Muscle layer of duodenum (tissue), 2 donors: Measurements from ENCODE around the gene DIP2C.
"Not testable (repeated sequence)": the region's sequence is repeated elsewhere in the genome, so short reads cannot be mapped to it uniquely, and the experiment has no call there.

ENCODE experiments used
- H3K27ac ChIP-seq: one replicate; pipeline ENCODE4 v1.7.0; 2013; ENCODE audit warnings: mild to moderate bottlenecking, low read length
- H3K27me3 ChIP-seq: one replicate; pipeline ENCODE4 v1.7.0; 2013; ENCODE audit warnings: low read depth, mild to moderate bottlenecking, control low read depth, low read length
- H3K36me3 ChIP-seq, 2 donors: one replicate each; pipeline ENCODE4 v1.7.0; 2013; ENCODE audit warnings: low read length in 2 of 2, control low read depth in 1 of 2, mild to moderate bottlenecking in 1 of 2; ENCODE audit not compliant: insufficient read depth in 2 of 2, control insufficient read depth in 1 of 2
- H3K4me1 ChIP-seq, 2 donors: one replicate each; pipeline ENCODE4 v1.7.0; 2013; ENCODE audit warnings: low read length in 2 of 2, mild to moderate bottlenecking in 2 of 2, control low read depth in 1 of 2, moderate library complexity in 1 of 2; ENCODE audit not compliant: insufficient read depth in 2 of 2, control insufficient read depth in 1 of 2
- H3K4me3 ChIP-seq, 2 donors: one replicate each; pipeline ENCODE4 v1.7.0; 2013; ENCODE audit warnings: low read length in 2 of 2, low read depth in 1 of 2, mild to moderate bottlenecking in 1 of 2
- H3K9me3 ChIP-seq, 2 donors: one replicate each; pipeline ENCODE4 v1.7.0; 2013; ENCODE audit warnings: low read length in 2 of 2, control low read depth in 1 of 2, mild to moderate bottlenecking in 1 of 2; ENCODE audit not compliant: control insufficient read depth in 1 of 2
- donor health status: healthy.

DIP2C gene

DNA sequence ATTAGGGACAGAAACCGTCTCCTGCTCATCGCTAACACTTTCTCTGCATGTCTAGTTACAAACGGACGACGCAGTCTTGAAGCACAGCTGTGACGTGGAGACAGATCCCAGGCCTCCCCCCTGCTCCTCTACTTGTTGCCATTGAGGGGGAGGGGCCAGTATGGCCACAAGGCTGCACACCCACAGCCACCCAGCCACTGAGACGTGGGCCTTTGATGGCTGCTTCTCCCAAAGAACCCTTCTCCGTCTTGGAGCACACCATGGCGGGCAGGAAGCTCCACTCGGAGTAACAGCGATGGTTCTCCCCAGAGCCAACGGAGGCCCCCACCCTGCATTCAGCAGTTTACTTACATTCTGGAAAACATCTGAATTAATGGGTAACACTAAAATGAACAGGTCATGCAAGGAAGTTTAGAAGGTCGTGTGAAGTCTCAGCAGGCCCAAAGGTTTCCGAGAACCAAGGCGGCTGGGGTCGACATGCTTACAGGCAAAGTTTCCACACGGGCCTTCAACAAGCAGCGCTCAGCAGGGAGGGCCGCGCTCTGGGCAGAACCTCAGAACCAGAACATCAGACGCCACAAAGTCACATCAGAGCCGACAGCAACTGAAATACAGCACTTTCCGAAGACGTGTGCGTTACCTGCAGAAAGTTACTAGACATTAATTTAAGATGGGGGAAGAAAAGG is 169.6 kb downstream of the DIP2C start:
- Histone ChIP-seq H3K27ac (no peak overlapping the region), H3K27me3 (no peaks in the 10 kb centered on the region), H3K9me3 (no peaks in the 10 kb centered on the region), H3K36me3 (no peaks in the 10 kb centered on the region), H3K4me1 (peaks cover 0 to 35% of the 10 kb centered on the region in 2 donors), H3K4me3 (no peak overlapping the region)

DNA sequence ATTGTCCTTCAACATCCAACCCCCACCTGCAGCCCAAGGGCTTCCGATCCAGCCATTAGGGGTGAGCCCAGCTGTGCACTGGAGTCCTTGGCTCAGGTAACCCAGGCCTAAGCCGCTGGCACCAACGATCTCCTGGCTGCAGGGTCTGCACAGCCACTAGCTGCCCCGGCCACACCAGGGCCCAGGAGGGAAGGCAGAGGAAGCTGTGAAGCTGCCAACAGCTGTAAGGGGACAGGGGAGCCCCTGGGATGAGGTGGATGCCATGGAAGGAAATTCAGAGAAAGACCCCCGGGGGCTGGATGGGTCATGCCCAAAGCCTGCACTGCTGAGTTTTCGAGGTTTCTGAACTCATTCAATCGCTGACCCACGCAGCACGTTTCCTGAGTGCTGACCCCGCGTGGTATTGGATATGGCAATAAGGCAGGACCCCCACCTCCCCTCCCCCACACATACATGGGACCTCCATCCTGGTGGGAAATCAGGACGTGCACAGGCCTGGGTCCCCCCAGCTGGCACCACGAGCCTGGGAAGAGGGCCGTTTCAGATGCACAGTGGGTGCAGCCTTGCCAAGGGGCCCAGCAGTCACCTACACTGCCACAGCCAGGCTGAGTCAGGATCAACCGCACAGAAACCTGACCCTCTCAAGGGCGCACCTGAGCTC is 170.3 kb downstream of the DIP2C start:
- H3K4me3 ChIP-seq = no peak overlapping the region
- H3K4me1 ChIP-seq = peaks cover under 1 to 41% of the 10 kb centered on the region in 2 donors
- no peaks in the 10 kb centered on the region for H3K36me3 ChIP-seq
- H3K27me3 ChIP-seq = no peaks in the 10 kb centered on the region
- H3K9me3 ChIP-seq = no peaks in the 10 kb centered on the region
- H3K27ac ChIP-seq = no peak overlapping the region

DNA sequence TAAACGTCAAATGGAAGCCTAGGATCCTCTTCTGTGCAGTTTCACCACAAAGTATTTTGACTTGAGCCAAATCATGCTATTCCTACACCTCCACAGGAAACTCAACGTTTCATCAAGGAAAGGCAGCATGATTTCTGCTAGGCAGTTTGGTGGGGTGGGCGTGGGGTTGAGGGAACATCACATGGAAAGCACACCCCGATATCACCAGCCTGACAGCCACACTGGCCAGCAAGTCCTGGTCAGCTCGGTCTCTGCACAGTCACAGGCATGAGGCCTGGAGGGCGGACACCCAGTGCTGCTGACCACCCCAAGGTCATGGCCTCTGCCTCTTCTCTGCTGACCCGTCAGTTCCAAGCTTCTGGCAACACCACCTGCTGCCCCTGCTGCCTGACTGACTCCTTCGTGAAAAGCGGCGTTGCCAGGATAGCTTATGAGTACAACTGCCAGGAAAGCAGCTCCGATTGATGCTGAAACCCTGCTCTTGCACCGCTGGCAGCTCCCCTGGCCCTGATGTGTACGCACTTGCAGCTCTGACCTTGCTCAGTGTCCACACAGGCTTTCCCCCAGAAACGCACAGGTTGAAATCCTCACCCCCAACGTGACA is 171.5 kb downstream of the DIP2C start:
- H3K36me3 ChIP-seq = no peaks in the 10 kb centered on the region

DNA sequence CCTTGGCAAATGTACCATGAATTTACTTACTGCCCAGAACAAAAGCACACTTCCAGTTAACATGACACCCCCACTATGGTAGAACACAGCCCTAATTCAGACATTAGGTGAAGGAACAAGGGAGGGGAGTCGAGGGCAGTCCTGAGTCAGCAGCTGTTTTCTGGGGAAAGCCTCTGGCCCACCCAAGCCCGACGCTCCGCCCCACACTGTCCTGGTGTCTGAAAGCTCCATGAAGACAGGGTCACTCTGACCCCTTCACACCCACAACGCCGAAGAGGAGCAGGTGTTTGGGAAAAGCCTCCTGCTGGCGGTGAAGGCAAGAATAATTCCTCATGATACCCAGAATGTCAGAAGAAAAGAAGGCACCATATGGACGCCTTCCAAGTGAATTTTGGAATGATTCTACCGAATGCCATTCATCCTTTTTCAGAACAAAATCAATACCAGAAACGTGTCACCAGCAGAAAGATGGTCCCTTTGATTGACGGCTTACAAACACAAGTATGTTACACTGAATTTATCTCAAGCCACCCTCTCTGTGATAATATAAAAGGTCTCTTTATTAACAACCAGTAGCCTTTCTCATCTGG is 172.1 kb downstream of the DIP2C start:
- no peaks in the 10 kb centered on the region for H3K36me3 ChIP-seq
- no peaks in the 10 kb centered on the region for H3K27me3 ChIP-seq
- no peak overlapping the region for H3K27ac ChIP-seq
- no peaks in the 10 kb centered on the region for H3K9me3 ChIP-seq
- H3K4me1 ChIP-seq = peaks cover 7 to 49% of the 10 kb centered on the region in 2 donors
- H3K4me3 ChIP-seq = no peak overlapping the region

More for the DNA sequence above, 171.5 kb downstream of the DIP2C start:
- H3K27me3 ChIP-seq = no peaks in the 10 kb centered on the region
- no peak overlapping the region for H3K27ac ChIP-seq
- H3K4me3 ChIP-seq = no peak overlapping the region
- no peaks in the 10 kb centered on the region for H3K9me3 ChIP-seq
- H3K4me1 ChIP-seq = peaks cover 7 to 50% of the 10 kb centered on the region in 2 donors

DNA sequence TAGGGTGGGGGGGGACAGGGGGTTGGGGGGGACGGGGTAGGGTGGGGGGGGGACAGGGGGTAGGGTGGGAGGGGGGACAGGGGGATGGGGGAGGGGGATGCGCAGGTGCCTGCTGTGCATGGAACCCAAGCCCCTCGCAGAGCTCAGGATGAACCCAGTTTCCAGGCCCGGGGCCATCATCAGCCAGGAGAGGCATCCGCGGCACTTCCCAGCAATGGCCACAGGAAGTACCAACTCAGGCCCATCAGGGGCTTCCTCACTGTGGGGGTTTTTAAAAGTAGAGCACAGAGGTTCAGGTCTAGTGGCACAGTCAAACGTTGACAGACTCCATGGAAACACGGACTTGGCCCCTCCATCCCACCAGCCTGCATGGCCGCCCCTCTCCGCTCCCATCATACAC is 172.7 kb downstream of the DIP2C start:
- Histone ChIP-seq H3K27ac (no peak overlapping the region), H3K27me3 (no peaks in the 10 kb centered on the region), H3K4me1 (peaks cover 9 to 45% of the 10 kb centered on the region in 2 donors), H3K36me3 (no peaks in the 10 kb centered on the region), H3K4me3 (no peak overlapping the region), H3K9me3 (no peaks in the 10 kb centered on the region)

DNA sequence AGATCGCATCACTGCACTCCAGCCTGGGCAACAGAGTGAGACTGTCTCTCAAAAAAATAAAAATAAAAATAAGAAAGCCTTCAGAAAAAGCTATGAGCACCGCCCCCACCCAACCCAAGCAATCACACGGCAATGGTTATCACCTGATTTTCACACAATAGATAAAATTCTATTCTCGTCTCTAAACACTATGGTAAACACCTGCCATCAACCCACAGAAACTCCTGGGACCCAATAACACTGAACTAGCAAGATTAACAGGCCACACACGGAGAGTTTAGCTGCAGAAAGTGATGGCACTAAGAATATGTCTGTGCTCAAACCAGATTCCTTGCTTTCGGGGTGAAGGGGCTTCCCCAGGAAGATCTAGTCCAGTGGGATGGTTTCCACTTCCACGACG is 173.8 kb downstream of the DIP2C start:
- Histone ChIP-seq H3K27me3 (no peaks in the 10 kb centered on the region), H3K27ac (no peak overlapping the region), H3K4me1 (peaks cover 15 to 45% of the 10 kb centered on the region in 2 donors), H3K4me3 (no peak overlapping the region), H3K9me3 (no peaks in the 10 kb centered on the region), H3K36me3 (no peaks in the 10 kb centered on the region)

DNA sequence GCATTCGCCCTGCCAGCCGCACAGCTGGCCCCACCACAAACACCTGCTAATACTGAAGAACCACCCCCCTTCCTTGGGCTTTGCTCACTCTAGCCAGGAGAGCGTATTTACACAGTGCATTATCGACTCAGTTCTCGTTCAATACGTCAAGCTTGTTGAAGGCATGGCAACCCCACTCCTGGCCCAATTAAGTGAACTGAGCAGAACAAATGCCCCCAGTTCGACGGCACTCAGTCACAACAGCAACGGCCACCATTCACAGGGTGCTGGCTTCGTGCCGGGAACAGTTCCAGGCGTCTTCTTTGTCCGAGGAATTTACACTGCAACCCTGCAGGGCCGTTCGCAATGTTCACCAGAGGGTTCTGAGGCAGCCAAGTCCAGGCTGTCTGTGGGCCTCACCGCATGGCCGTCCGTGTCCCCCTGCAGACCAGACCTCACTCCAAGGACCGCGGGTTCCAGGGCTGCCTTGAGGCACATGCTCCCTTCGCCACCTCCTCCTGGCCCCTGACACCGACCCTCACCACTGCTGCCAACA is 175.3 kb downstream of the DIP2C start:
- Histone ChIP-seq H3K27me3 (no peaks in the 10 kb centered on the region), H3K36me3 (no peaks in the 10 kb centered on the region), H3K4me3 (no peak overlapping the region), H3K9me3 (no peaks in the 10 kb centered on the region), H3K4me1 (peaks cover 20 to 49% of the 10 kb centered on the region in 2 donors), H3K27ac (peak overlapping the region; percentile 57)

DNA sequence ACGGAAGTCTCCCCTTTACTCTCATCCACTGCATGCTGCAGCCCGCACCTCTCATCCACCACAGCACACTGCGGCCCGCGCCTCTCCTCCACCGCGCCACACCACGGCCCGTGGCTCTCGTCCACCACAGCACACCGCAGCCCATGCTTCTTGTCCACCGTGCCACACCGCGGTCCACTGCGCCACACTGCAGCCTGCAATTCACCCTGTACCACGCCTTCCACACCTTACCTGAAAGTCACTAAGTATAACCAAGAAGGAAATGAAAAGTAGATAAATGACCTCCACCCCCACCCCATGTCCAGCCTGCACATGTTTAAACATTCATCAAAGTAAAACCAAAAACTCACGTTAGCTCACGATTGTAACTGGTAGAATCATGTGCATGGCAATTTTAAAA is 176.1 kb downstream of the DIP2C start:
- H3K9me3 ChIP-seq = no peaks in the 10 kb centered on the region
- no peak overlapping the region for H3K4me3 ChIP-seq
- H3K4me1 ChIP-seq = peaks cover 20 to 51% of the 10 kb centered on the region in 2 donors
- H3K27ac ChIP-seq = peak overlapping the region; percentile 57
- no peaks in the 10 kb centered on the region for H3K27me3 ChIP-seq
- H3K36me3 ChIP-seq = no peaks in the 10 kb centered on the region

DNA sequence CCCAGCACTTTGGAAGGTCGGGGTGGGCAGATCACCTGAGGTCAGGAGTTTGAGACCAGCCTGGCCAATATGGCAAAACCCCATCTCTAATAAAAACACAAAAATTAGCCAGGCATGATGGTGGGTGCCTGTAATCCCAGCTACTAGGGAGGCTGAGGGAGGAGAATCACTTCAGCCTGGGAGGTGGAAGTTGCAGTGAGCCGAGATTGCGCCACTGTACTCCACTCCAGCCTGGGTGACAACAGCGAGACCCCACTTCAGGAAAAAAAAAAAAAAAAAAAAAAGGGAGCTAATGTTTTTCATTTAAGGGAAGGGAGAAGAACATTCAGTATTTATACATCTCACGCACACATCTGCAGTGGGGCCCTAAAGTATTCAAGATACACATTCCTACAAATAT is 176.8 kb downstream of the DIP2C start:
- not testable (repeated sequence) for H3K36me3 ChIP-seq, H3K4me3 ChIP-seq, H3K9me3 ChIP-seq, H3K27me3 ChIP-seq, H3K27ac ChIP-seq
- peaks cover 20 to 53% of the 10 kb centered on the region in 2 donors for H3K4me1 ChIP-seq

DNA sequence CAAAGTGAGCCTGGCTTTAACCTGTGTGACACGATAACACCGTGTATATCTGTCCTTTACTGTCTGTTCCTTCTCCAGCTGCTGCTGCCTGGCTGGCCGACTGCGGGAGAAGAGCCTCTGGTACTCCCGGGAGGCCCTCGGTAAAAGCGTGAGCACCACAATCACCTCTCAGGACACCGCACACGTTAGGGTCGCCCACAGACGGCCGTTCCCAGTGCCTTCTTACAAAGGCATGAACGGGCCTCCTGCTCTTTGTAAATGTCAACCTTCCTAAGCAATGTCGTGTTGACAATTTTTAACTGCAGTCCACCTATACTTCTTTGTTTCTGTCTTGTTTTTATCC is 177.6 kb downstream of the DIP2C start:
- H3K36me3 ChIP-seq = peaks cover 0 to 7% of the 10 kb centered on the region in 2 donors
- no peaks in the 10 kb centered on the region for H3K9me3 ChIP-seq
- peaks cover 20 to 52% of the 10 kb centered on the region in 2 donors for H3K4me1 ChIP-seq
- H3K27ac ChIP-seq = no peak overlapping the region
- no peak overlapping the region for H3K4me3 ChIP-seq
- no peaks in the 10 kb centered on the region for H3K27me3 ChIP-seq

DNA sequence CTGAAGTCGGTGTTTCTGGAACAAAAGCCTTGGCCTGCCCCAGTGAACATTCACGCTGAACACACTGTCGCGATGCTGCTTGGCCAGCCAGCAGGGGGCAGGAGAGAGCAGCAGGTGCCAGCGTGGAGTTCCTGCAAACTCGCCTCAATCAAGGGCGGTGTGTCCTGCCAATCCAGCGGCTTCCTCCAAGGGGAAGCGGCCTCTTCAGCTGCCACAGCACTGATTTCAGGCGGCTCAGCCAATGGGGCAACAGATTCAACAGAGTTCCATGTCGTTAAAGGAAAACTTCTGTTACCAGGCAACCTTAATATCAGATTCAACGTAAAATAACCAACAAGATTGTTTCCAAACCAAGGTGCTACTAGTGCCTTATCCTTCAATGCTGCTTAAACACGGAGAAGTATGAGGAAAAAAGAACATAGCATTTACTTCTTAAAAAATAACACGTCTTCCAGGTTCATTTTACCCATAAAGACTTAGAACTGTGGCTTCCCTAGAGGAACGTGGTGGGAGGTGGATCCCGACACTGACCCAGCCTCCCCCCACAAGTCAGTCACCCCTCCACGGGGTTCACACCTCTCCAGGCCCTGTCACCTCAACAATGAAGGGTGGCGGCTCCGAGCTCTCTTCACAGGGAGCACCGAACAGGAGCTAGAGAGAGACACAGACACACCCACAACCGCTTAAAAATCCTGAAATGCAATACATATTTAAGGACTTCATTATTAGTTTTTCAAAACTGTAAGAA is 178.2 kb downstream of the DIP2C start:
- peak overlapping the region; percentile 64 for H3K27ac ChIP-seq
- H3K4me1 ChIP-seq = peaks cover 20 to 52% of the 10 kb centered on the region in 2 donors
- no peaks in the 10 kb centered on the region for H3K27me3 ChIP-seq
- H3K4me3 ChIP-seq = peak overlapping the region; percentile 9 to 12
- no peaks in the 10 kb centered on the region for H3K9me3 ChIP-seq
- H3K36me3 ChIP-seq = peaks cover 0 to 7% of the 10 kb centered on the region in 2 donors
